Dedifferentiated amniotic fluid mesenchymal stem cell (primary cell): ENCODE data around the gene KDELR1.
A peak's percentile ranks its signal among the peaks of the same experiment; 100 is the strongest.

Experiments
- DNase-seq: peaks from one replicate; pipeline ENCODE4 v3.0.0-alpha.2; 2016; ENCODE audit errors: extremely low spot score

Gene KDELR1

DNA sequence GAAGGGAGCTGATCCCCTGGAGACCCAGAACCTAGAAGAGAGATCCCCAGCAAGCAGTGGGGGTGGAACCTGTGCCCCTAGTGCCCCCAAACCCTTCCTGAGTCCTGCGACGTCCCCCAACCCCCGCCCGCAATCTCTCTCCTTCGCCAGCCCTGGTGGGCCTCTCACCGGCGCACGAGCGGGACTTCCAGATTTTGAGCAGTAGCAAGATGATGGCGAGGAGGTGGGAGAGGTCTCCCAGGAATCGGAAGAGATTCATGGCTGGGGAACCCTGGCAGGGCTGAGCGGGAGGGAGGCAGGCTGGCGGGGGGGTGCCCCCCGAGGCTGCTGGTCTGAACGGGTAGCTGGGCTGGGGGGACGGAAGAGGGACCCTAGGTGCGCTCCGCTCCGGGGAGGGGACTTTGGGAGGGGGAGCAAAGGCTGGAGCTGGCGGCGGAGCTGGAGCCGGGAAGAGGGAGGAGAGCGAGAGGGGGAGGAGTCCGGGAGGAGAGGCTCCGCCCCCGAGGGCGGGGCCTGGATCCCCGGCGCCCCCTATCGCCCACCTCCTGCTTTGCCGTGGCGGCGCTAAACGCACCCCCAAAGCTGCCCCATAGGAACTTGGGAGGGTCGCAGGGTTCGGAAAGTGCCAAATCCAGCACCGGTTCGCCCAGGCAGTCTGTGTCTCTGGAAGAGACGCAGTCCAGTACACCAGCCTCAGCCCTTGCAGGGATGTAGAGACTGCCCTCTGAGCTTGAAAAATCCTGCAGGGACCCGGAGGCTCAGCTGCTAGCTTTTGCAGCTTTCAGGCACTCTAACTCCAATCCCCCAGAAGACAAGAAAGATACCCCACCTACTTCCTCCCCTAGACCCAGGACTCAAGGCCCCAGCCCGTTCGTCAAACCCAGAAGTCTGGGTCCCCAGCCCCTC, at the start of gene KDELR1:
Gene KDELR1 (minus strand): TSS at position 452 of the 906 bp plus-strand sequence. CDS start 193 bp downstream, at position 259.
- DNase-seq = peak; percentile 52

DNA sequence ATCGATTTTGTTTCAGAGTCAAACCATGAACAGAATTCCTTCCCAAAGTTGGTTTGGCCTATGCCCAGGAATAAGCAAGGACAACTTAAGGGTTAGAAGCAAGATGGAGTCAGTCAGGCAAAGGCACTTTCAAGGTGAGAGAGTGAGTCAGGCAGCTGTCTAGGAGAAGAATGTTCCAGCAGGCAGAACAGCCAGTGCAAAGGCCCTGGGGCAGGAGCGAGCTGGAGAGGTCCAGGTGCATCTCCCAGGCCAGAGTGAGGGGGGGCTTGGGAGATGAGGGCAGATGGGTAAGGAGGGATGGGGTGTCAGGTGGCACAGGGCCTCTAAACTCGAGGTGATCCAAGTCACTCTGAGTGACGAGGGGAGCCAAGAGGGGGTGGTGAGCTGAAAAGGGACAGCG, 45.2 kb upstream of the KDELR1 start:
- DNase-seq = no peak

DNA sequence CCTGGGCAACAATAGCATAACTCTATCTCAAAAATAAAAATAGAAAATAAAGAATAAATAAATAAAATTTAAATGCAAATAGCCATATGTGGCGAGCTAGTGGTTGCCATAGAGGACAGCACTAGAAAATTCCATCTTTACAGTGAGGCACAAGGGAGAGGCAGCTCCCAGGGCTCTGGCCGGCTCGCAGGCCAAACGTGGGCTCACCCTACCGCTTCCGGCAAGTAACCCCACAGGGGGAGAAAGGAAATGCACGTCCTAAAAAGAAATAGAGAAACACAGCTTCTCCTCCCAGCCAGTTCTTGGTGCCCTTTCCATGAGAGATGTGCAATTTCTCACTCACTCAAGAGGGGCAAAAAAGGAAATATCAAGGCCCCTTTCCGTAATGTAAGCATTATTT, 42.0 kb upstream of the KDELR1 start:
- DNase-seq = no peak

DNA sequence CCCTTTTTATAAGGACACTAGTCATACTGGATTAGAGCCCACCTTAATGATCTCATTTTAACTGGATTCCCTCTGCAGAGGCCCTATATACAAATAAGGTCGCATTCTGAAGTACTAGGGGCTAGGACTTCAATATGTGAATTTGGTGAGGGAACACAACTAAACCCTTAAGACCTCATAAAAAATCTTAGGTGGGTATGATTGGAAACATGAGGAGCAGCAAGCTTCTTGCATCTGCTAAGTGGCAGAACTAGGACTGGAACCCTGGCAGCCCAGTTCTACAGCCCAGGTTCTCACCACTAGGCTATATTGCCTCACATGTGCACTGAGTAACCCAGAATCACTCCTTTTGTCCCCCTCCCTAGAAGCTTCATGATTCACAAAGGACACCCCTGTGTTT, 37.3 kb upstream of the KDELR1 start:
- no peak for DNase-seq

DNA sequence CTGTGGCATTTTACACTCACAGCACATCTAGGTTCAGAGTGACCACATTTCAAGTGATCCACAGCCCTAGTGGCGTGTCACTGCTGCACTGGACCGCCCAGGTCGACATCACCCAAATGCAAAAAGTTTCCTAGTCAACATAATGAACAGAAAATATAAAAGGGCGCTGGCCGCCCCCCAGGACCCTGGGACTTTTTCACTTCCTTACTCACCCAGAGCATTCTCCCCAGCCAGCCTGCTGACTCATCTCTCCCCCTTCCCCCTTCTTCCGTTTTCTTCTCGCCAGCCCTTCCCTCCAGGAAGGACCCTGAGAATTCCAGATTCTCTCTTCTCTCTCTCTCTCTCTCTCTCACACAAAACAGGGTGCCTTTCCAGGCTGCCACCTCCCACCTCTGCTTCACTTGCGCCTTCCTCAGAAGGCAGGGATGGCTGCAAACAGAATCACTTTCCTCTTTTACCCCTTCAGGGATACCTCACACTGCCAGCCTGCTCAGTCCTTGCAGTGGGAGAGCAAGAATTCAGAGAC, 33.4 kb upstream of the KDELR1 start:
- DNase-seq = no peak

GRCh38 chr19:48421548-48421947, 30.2 kb upstream of the KDELR1 start:
- no peak for DNase-seq

- DNase-seq = no peak
These were observed 28.0 kb upstream of the KDELR1 start for GRCh38 chr19:48419158-48419920.

DNA sequence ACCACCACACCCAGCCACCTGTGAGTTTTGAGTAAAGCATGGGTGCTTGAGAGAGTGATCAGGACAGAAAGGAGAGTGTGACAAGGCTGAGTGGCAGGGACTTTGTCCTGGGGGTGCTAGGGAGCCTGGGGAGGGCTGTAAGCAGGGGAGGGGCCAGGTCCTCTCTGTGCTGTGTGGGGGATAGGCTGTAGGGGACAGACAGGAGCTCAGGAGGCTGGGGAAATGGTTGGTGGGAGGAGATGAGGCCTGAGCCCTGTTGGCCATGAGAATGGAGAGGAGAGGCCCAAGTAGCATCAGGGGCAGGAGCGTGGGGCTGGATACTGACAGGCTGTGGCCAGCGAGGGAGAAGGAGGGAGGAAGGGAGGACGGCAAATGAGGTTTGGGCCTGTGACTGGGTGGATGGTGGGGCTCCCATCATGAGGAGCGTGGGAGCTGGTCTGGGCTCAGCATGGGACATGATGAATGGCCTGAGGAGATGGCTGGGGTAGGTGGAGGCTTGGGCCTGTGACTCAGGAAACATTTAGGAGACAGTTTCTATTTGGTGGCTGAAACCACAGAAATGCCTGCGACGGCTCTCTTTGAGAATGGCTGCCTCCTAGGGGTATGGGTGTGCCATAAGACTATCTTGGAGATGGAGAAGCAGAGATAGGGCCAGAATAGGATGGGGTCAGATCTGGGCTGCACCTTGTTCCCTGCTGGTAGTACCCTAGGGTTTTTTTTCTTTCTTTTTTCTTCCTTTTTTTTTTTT, 27.1 kb upstream of the KDELR1 start:
- no peak for DNase-seq

GRCh38 chr19:48417421-48417820, 26.1 kb upstream of the KDELR1 start:
- no peak for DNase-seq

DNA sequence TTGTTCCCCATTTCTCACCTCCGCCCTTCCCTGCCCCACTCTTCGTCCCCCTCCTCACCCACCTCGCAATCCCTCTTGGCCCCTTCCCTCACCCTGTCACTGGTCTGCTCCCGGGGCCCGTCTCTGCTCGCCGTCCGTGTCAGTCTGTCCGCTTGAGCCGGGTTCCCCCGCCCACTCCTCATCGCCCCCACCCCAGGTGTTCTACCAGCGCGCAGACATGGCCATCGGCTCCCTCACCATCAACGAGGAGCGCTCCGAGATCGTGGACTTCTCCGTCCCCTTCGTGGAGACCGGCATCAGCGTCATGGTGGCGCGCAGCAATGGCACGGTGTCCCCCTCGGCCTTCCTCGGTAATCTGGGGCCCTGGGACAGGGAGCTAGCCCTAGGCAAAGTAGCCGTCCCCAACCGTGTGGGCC, 24.5 kb upstream of the KDELR1 start:
- DNase-seq = no peak

- no peak for DNase-seq
These were observed 24.0 kb upstream of the KDELR1 start for GRCh38 chr19:48415395-48415794.

GRCh38 chr19:48413879-48414587, 22.7 kb upstream of the KDELR1 start:
- DNase-seq = no peak

DNA sequence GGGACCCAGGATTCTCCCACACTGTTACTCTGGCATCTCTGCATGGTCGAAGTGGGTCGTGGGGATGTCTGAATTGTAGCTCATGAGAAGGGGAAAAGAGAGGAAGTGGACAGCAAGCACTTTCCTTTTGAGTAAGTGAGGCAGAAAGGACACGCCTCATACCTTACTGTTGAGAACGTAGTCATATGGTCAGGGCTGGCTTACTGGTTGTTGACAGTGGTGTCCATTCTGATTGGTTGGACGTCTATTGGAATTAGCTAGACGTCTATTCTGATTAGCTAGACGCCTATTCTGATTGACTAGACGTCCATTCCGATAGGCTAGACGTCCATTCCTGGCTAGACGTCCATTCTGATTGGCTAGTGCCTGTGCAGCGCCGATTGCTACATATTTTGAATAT, 14.5 kb upstream of the KDELR1 start:
- DNase-seq = no peak

DNA sequence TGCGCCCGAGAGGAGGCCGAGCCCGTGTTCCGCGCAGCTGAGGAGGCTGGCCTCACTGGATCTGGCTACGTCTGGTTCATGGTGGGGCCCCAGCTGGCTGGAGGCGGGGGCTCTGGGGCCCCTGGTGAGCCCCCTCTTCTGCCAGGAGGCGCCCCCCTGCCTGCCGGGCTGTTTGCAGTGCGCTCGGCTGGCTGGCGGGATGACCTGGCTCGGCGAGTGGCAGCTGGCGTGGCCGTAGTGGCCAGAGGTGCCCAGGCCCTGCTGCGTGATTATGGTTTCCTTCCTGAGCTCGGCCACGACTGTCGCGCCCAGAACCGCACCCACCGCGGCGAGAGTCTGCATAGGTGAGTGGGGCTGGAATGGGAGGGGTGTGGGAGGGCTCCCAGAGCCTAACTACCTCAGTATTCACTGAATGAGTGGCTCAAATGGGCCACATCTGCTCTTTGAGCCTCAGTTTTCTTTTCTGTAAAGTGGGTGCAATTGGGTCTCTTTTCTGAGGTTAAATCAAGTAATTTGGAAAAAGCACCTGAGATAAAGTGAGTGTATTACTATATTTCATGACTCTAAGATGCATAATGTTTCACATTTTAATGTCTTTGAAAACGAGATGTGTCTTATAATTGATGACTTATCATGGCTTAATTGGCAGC, 13.8 kb upstream of the KDELR1 start:
- DNase-seq = no peak

GRCh38 chr19:48403606-48404005, 12.3 kb upstream of the KDELR1 start:
- DNase-seq = no peak

GRCh38 chr19:48401287-48401686, 9.9 kb upstream of the KDELR1 start:
- no peak for DNase-seq

GRCh38 chr19:48400018-48400742, 8.8 kb upstream of the KDELR1 start:
- DNase-seq = no peak

- DNase-seq = no peak
These were observed 7.3 kb upstream of the KDELR1 start for GRCh38 chr19:48398375-48399235.

DNA sequence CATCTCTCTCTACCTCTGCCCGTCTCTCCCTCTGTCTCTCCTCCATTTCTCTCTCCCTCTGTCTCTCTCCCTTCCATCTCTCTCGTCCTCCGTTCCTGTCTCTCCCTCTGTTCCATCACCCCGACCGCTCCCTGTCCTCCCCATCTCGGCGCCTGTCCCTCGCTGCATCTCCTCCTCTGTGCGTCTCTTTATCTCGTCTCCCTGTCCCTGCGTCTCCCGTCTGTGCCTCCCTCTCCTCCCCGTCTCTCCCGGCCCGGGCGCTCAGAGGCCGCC, 6.7 kb upstream of the KDELR1 start:
- DNase-seq = no peak
